OCI-LY1 (cell line): ENCODE measurements around the gene CC2D2B.

ENCODE experiments used
- H2AFZ ChIP-seq: fragments of 200-600 bp; sonication (generic), shearing (Covaris generic); 2 replicates; pipeline ENCODE4 v1.6.0; 2014; ENCODE audit warnings: antibody characterized with exemption, mild to moderate bottlenecking, low read length
- H3F3A ChIP-seq: fragments of 200-600 bp; sonication (generic), shearing (Covaris generic); 2 replicates; pipeline ENCODE4 v1.6.0; 2014; ENCODE audit warnings: mild to moderate bottlenecking, antibody characterized with exemption, low read length, moderate library complexity; ENCODE audit not compliant: insufficient read depth
- H3K27ac ChIP-seq: fragments of 200-600 bp; sonication (generic); 2 replicates; pipeline ENCODE4 v1.5.1; 2014; ENCODE audit warnings: low read length, mixed run types, mild to moderate bottlenecking, low read depth; ENCODE audit not compliant: poor library complexity, severe bottlenecking
- H3K27me3 ChIP-seq: fragments of 200-600 bp; sonication (generic); 2 replicates; pipeline ENCODE4 v1.6.0; 2014; ENCODE audit warnings: antibody characterized with exemption, mild to moderate bottlenecking, low read length, moderate library complexity; ENCODE audit not compliant: insufficient read depth
- H3K36me3 ChIP-seq: fragments of 200-600 bp; sonication (generic); 2 replicates; pipeline ENCODE4 v1.6.1; 2014; ENCODE audit warnings: mild to moderate bottlenecking, antibody characterized with exemption, low read length, moderate library complexity, mixed read lengths; ENCODE audit not compliant: insufficient read depth
- H3K4me1 ChIP-seq: fragments of 200-600 bp; sonication (generic); 2 replicates; pipeline ENCODE4 v1.5.1; 2014; ENCODE audit warnings: mild to moderate bottlenecking, low read length, moderate library complexity; ENCODE audit not compliant: insufficient read depth, severe bottlenecking
- H3K4me2 ChIP-seq: fragments of 200-600 bp; sonication (generic), shearing (Covaris generic); 2 replicates; pipeline ENCODE4 v1.6.1; 2014; ENCODE audit warnings: low read length
- H3K4me3 ChIP-seq: fragments of 200-600 bp; sonication (generic); 2 replicates; pipeline ENCODE4 v1.5.1; 2014; ENCODE audit warnings: low read length, low read depth, mild to moderate bottlenecking, mixed read lengths; ENCODE audit not compliant: poor library complexity, severe bottlenecking
- H3K79me2 ChIP-seq: fragments of 200-600 bp; shearing (Covaris generic); 2 replicates; pipeline ENCODE4 v1.6.1; 2016; ENCODE audit warnings: mixed run types, low read length, mixed read lengths; ENCODE audit not compliant: insufficient read depth
- H3K9ac ChIP-seq: fragments of 200-600 bp; sonication (generic), shearing (Covaris generic); 2 replicates; pipeline ENCODE4 v1.6.1; 2014; ENCODE audit warnings: mild to moderate bottlenecking, low read length, mixed read lengths
- H3K9me2 ChIP-seq: fragments of 200-600 bp; sonication (generic), shearing (Covaris generic); 2 replicates; pipeline ENCODE4 v1.6.1; 2014; ENCODE audit warnings: low read depth, mild to moderate bottlenecking, low read length, mixed read lengths
- H3K9me3 ChIP-seq: fragments of 200-600 bp; shearing (Covaris generic); 2 replicates; pipeline ENCODE4 v1.6.1; 2014; ENCODE audit warnings: low read length, mixed read lengths
- H4K20me1 ChIP-seq: fragments of 200-600 bp; sonication (generic), shearing (Covaris generic); 2 replicates; pipeline ENCODE4 v1.6.0; 2016; ENCODE audit warnings: mild to moderate bottlenecking, low read length; ENCODE audit not compliant: insufficient read depth
- EZH2 ChIP-seq: fragments of 200-600 bp; sonication (generic), shearing (Covaris generic); IDR thresholded peaks from 2 replicates; pipeline ENCODE4 v1.8.0; 2017; ENCODE audit warnings: borderline replicate concordance, mixed run types, mild to moderate bottlenecking, antibody characterized with exemption, low read length, moderate library complexity, mixed read lengths
- TF ChIP-seq, protein P1 (sequence below): fragments of 200-600 bp; sonication (generic), shearing (Covaris generic); IDR thresholded peaks from 2 replicates; pipeline ENCODE4 v1.5.1; 2017; ENCODE audit warnings: mild to moderate bottlenecking, antibody characterized with exemption, low read length, moderate library complexity, mixed read lengths

The CC2D2B gene

DNA sequence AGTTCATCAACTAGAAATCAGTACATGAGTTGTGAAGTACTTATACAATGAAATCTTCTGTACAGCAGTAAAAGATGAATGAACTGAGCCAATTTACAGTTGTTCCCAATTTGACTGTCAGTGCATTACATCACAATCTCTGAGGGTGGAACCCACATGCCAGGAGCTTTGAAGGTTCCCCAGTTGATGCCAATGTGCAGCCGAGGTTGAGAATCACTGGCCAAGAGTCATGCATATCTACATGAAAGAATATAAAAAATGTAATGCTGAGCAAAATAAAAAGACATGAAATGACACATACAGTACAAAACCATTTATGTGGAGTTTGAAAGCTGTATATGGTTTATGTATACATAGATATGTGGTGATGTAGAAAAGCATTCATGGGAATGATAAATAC, 113.6 kb downstream of the CC2D2B start:
- no peaks in the 10 kb centered on the region for H3K4me1 ChIP-seq

DNA sequence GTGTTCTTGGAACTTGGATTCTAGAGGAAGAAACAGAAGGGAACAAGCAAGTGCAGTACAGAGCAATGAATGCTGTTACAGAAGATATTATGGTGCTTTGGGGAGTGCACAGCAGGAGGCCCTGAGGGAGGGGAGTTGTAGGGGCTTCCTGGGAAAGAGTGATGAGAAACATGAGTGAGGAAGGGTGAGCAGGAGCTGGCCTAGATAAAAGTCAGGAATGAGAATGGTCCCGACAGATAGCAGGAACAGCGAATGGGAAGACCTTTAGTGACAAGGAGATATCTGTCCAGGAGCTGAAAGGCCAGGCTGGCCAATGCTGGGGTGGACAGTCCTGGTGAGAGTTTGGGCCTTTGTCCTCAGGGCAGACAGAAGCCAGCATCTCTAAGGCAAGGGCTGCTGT, 115.0 kb downstream of the CC2D2B start:
- H3K4me2 ChIP-seq, result no peak overlapping the region
- no peaks in the 10 kb centered on the region for H3K79me2 ChIP-seq
- TF ChIP-seq, protein P1, sequence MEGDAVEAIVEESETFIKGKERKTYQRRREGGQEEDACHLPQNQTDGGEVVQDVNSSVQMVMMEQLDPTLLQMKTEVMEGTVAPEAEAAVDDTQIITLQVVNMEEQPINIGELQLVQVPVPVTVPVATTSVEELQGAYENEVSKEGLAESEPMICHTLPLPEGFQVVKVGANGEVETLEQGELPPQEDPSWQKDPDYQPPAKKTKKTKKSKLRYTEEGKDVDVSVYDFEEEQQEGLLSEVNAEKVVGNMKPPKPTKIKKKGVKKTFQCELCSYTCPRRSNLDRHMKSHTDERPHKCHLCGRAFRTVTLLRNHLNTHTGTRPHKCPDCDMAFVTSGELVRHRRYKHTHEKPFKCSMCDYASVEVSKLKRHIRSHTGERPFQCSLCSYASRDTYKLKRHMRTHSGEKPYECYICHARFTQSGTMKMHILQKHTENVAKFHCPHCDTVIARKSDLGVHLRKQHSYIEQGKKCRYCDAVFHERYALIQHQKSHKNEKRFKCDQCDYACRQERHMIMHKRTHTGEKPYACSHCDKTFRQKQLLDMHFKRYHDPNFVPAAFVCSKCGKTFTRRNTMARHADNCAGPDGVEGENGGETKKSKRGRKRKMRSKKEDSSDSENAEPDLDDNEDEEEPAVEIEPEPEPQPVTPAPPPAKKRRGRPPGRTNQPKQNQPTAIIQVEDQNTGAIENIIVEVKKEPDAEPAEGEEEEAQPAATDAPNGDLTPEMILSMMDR, result no peak
- no peak for TF ChIP-seq EZH2

More for the DNA sequence above, 113.6 kb downstream of the CC2D2B start:
- no peaks in the 10 kb centered on the region for H3K27me3 ChIP-seq
- no peaks in the 10 kb centered on the region for H3F3A ChIP-seq
- no peak overlapping the region for H3K9ac ChIP-seq
- H3K79me2 ChIP-seq, result no peaks in the 10 kb centered on the region
- no peak overlapping the region for H3K4me2 ChIP-seq
- H3K9me3 ChIP-seq, result no peaks in the 10 kb centered on the region
- no peak overlapping the region for H2AFZ ChIP-seq
- no peaks in the 10 kb centered on the region for H4K20me1 ChIP-seq
- TF ChIP-seq EZH2, result no peak
- TF ChIP-seq, protein P1, result no peak
- H3K4me3 ChIP-seq, result no peak overlapping the region
- H3K9me2 ChIP-seq, result no peaks in the 10 kb centered on the region
- no peaks in the 10 kb centered on the region for H3K36me3 ChIP-seq
- H3K27ac ChIP-seq, result no peak overlapping the region

DNA sequence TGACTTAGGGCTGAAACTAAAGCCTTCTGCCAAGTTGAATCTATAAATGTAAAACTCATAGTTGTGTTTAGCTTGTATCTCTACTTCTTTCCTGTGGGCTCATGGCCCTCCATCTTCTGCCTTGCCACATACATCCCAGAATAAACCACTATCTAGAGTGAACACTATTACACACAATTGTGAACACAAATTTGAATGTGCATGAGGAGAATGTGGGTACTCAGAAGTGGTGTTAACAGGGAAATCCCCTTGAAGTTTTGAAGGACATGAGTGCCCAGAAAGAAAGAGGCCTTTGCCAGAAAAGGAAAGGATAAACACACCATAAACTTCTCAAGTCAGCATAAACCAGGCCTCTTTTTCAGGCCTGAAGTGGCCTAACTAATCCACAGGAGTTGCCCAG, 115.4 kb downstream of the CC2D2B start:
- no peak for TF ChIP-seq EZH2
- TF ChIP-seq, protein P1, result no peak
- H3K27me3 ChIP-seq, result no peaks in the 10 kb centered on the region
- H3K27ac ChIP-seq, result no peak overlapping the region
- no peak overlapping the region for H3K4me2 ChIP-seq
- no peaks in the 10 kb centered on the region for H4K20me1 ChIP-seq
- H3F3A ChIP-seq, result no peaks in the 10 kb centered on the region
- no peaks in the 10 kb centered on the region for H3K9me2 ChIP-seq
- H3K9me3 ChIP-seq, result no peaks in the 10 kb centered on the region
- H3K4me3 ChIP-seq, result no peak overlapping the region
- H3K79me2 ChIP-seq, result no peaks in the 10 kb centered on the region
- no peak overlapping the region for H3K9ac ChIP-seq
- H2AFZ ChIP-seq, result no peak overlapping the region
- H3K4me1 ChIP-seq, result no peaks in the 10 kb centered on the region
- H3K36me3 ChIP-seq, result no peaks in the 10 kb centered on the region

More for the DNA sequence above, 115.0 kb downstream of the CC2D2B start:
- no peaks in the 10 kb centered on the region for H3K27me3 ChIP-seq
- no peaks in the 10 kb centered on the region for H3K4me1 ChIP-seq
- no peaks in the 10 kb centered on the region for H3F3A ChIP-seq
- H3K9me2 ChIP-seq, result no peaks in the 10 kb centered on the region
- H3K27ac ChIP-seq, result no peak overlapping the region
- no peaks in the 10 kb centered on the region for H3K36me3 ChIP-seq
- H4K20me1 ChIP-seq, result no peaks in the 10 kb centered on the region
- no peak overlapping the region for H3K9ac ChIP-seq
- no peak overlapping the region for H2AFZ ChIP-seq
- H3K4me3 ChIP-seq, result no peak overlapping the region
- no peaks in the 10 kb centered on the region for H3K9me3 ChIP-seq
